Measurements from ENCODE around the gene FGD3. TPM values are rescaled to one million over a fixed set of nuclear protein-coding genes. Genes with fewer than 3 reads are reported as not detected.

Gene FGD3
- total and polyA plus RNA-seq, 2 of the 8 experiments (the other 6 are each of a cell fraction or from before 2014, with no cell fraction given): 1.4 to 1.9 TPM

DNA sequence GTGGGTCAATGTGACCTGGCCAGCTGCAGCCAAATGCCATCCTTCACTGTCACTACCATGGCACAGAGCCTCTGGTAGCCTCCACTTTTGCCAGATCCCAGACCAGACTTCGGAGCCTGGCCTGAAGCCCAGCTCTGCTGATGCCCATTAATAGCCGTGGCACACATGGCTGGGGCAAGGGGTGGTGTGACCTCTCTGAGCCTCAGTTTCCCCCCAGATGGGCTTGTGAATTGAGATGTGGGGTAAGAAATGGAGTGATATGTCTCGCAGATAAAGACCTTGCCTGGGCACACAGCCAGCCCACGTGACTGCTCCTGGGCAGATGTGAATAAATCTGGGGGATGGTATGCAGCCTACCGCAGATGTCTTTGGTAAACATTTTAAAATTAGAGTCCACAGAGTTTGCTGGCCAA is 125.1 kb downstream of the FGD3 start:
- H3K23ac ChIP-seq (ENCODE audit: insufficient read length): no peak overlapping the region
- no peaks in the 10 kb centered on the region for H3K79me1 ChIP-seq (ENCODE audit: low read depth, low read length)
- H2BK20ac ChIP-seq (ENCODE audit: low read length): no peak overlapping the region
- no peak overlapping the region; the same call in 1 of the 2 replicates for H4K8ac ChIP-seq (ENCODE audit: extremely low read depth, insufficient read depth, low read length)
- H2BK5ac ChIP-seq (ENCODE audit: low read depth, low read length): no peak overlapping the region
- H3K79me2 ChIP-seq (ENCODE audit: control insufficient read depth in 1 of 2, insufficient read depth in 2 of 2, low read length in 2 of 2): no peaks in the 10 kb centered on the region
- H2BK12ac ChIP-seq (ENCODE audit: low read depth, low read length): no peak overlapping the region
- H3K4me2 ChIP-seq (ENCODE audit: insufficient read depth in 1 of 2, low read depth in 2 of 2, low read length in 2 of 2): no peak overlapping the region
- H3K23me2 ChIP-seq (ENCODE audit: low read depth, low read length): no peaks in the 10 kb centered on the region
- TF ChIP-seq KDM1A (IDR thresholded peaks at IDR 0.05; ENCODE audit: borderline replicate concordance, low read length) (no peak), RXRA (IDR thresholded peaks at IDR 0.05; ENCODE audit: insufficient read depth, low read depth, low read length) (no peak), KDM5A (IDR thresholded peaks at IDR 0.05; ENCODE audit: low read length) (no peak), CBX5 (IDR thresholded peaks at IDR 0.05; ENCODE audit: low read depth, low read length) (no peak), NANOG (IDR thresholded peaks at IDR 0.05; ENCODE audit: insufficient read depth, low read depth, low read length, poor library complexity, severe bottlenecking) (no peak), CREB1 (IDR thresholded peaks at IDR 0.05) (no peak)
- TF ChIP-seq, protein P1, sequence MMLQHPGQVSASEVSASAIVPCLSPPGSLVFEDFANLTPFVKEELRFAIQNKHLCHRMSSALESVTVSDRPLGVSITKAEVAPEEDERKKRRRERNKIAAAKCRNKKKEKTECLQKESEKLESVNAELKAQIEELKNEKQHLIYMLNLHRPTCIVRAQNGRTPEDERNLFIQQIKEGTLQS (IDR thresholded peaks at IDR 0.05; ENCODE audit: insufficient read depth, low read depth, low read length): no peak
- H3K4me1 ChIP-seq (replicated peaks in 1 of 4; ENCODE audit: control insufficient read depth in 3 of 4, insufficient read depth in 4 of 4, low read length in 3 of 4): 0 out of 7 replicates have a peak, but pooled peaks cover 0 to 2% (median 0%) of the 10 kb centered on the region in 4 experiments
- WGBS, 2 experiments (ENCODE audit: extremely low coverage in 1 of 2, insufficient coverage in 1 of 2, insufficient read length in 1 of 2, insufficient replicate concordance in 2 of 2, low coverage in 1 of 2, low lambda C conversion rate in 2 of 2, missing lambda C conversion rate in 1 of 2): 85% methylated on average over 5 of the region's 5 CpGs; no CpG with 5 or more reads in 1 of the 2 experiments
- H2AK5ac ChIP-seq (ENCODE audit: low read depth, low read length): no peak overlapping the region
- no peaks in the 10 kb centered on the region for H4K20me1 ChIP-seq (replicated peaks in 1 of 2; ENCODE audit: control insufficient read depth in 1 of 2, insufficient read depth in 2 of 2, low read length in 2 of 2)
- no peak overlapping the region for H4K5ac ChIP-seq (ENCODE audit: insufficient read length, low read depth, low read length)
- no peak overlapping the region for H3K18ac ChIP-seq (ENCODE audit: extremely low read depth, low read length)
- CTCF ChIA-PET (ENCODE audit: partially characterized antibody): interaction anchor here (1.1 to 1.7 kb wide), 2 partner anchors 10 to 69 kb away, joined by 6 to 7 read pairs; no protein-coding TSS in a partner anchor
- no peaks in the 10 kb centered on the region for H3K27me3 ChIP-seq (replicated peaks in 1 of 4; ENCODE audit: control insufficient read depth in 3 of 4, extremely low read depth in 1 of 4, insufficient read depth in 3 of 4, low read length in 3 of 4)
- H2BK15ac ChIP-seq (ENCODE audit: low read length): no peak overlapping the region
- POLR2A ChIA-PET (ENCODE audit: partially characterized antibody): no interaction called here
- H2AFZ ChIP-seq (ENCODE audit: low read length): no peak overlapping the region
- H3K4ac ChIP-seq (replicated peaks; ENCODE audit: insufficient read length, low read depth, low read length): no peak overlapping the region
- H2BK120ac ChIP-seq (replicated peaks; ENCODE audit: low read depth, low read length): no peak overlapping the region
- FAIRE-seq (no peak), DNase-seq (ENCODE audit: low read depth in 1 of 2, low spot score in 2 of 2) (no peak)
- no peak overlapping the region for H3K14ac ChIP-seq (ENCODE audit: insufficient read length)
- H3K56ac ChIP-seq (replicated peaks; ENCODE audit: insufficient read length, low read depth, low read length): no peak overlapping the region
- no peaks in the 10 kb centered on the region for H3K9me3 ChIP-seq (ENCODE audit: insufficient read depth in 2 of 2, low read depth in 1 of 2, low read length in 1 of 2)
- H3K9ac ChIP-seq (replicated peaks in 1 of 4; ENCODE audit: extremely low read depth in 1 of 4, low read depth in 3 of 4, low read length in 3 of 4): no peak overlapping the region
- no peak overlapping the region for H3K27ac ChIP-seq (ENCODE audit: low read depth, low read length)
- no peaks in the 10 kb centered on the region for H3K36me3 ChIP-seq (ENCODE audit: control insufficient read depth in 2 of 4, insufficient read depth in 4 of 4, low read length in 3 of 4)
- H3K4me3 ChIP-seq (ENCODE audit: extremely low read depth in 1 of 4, insufficient read depth in 2 of 4, low read depth in 3 of 4, low read length in 4 of 4): no peak overlapping the region
- H4K91ac ChIP-seq (replicated peaks; ENCODE audit: insufficient read length, low read length): no peak overlapping the region

Data from H1 (cell line).